GM12873 (cell line): ENCODE results near the gene OTUD7B.

ENCODE experiments used
- CTCF ChIP-seq: IDR thresholded peaks from 2 replicates; pipeline ENCODE4 v1.5.1; 2012; ENCODE audit warnings: low read depth, mild to moderate bottlenecking, moderate library complexity, low read length, control low read depth; ENCODE audit not compliant: insufficient read depth; ENCODE audit errors: missing control alignments

OTUD7B gene

GRCh38 chr1:149926296-149926695 lies 84.2 kb downstream of the OTUD7B start:
- no peak for TF ChIP-seq CTCF

GRCh38 chr1:149925751-149926150 lies 84.8 kb downstream of the OTUD7B start:
- no peak for TF ChIP-seq CTCF

- TF ChIP-seq CTCF, result no peak
Measured at GRCh38 chr1:149925345-149925744, 85.2 kb downstream of the OTUD7B start.

GRCh38 chr1:149923626-149924025 lies 86.9 kb downstream of the OTUD7B start:
- no peak for TF ChIP-seq CTCF

GRCh38 chr1:149917571-149918144 lies 92.9 kb downstream of the OTUD7B start, which contains the start of gene SV2A:
TSS of gene SV2A (minus strand) at chr1:149917844. CDS start at chr1:149913840, 4,004 bp downstream.
- no peak for TF ChIP-seq CTCF

- no peak for TF ChIP-seq CTCF
Measured at GRCh38 chr1:149916898-149917252, 93.7 kb downstream of the OTUD7B start.

- TF ChIP-seq CTCF, result no peak
Measured at GRCh38 chr1:149916193-149916897, 94.2 kb downstream of the OTUD7B start.
